WTC11 (cell line): ENCODE data around the gene SEC14L6. TPM values are rescaled to one million over a fixed set of nuclear protein-coding genes. Genes with fewer than 3 reads are reported as not detected.
A peak's percentile ranks its signal among the peaks of the same experiment; 100 is the strongest.

Experiments used
- ATAC-seq: fragments of 200-7000 bp; cut with Tn5 transposase; 2 replicates; pipeline ENCODE4 v1.10.0; 2021; ENCODE audit warnings: mild to moderate bottlenecking, moderate library complexity
- CTCF ChIA-PET: fragments of 300-600 bp; sonication (Branson Sonifier 250); formaldehyde crosslinking; loops from one replicate; lab custom pipeline; 2021; ENCODE audit warnings: antibody characterized with exemption; lab: Charles Lee
- POLR2A ChIA-PET: fragments of 350-600 bp; sonication (Branson Sonifier 250); formaldehyde crosslinking; loops from one replicate; lab custom pipeline; 2021; ENCODE audit warnings: antibody characterized with exemption; lab: Charles Lee
- DNase-seq: peaks from one replicate; pipeline ENCODE4 v3.0.0; 2021; ENCODE audit warnings: low spot score
- H3K27ac Mint-ChIP-seq: 2 replicates; pipeline ENCODE4 v1.8.0; 2021; ENCODE audit warnings: mixed read lengths
- H3K27me3 Mint-ChIP-seq: 2 replicates; pipeline ENCODE4 v1.8.0; 2021; ENCODE audit warnings: low read depth, mild to moderate bottlenecking, moderate library complexity, mixed read lengths
- H3K36me3 Mint-ChIP-seq: 2 replicates; pipeline ENCODE4 v1.8.0; 2021; ENCODE audit warnings: mixed read lengths
- H3K4me1 Mint-ChIP-seq: 2 replicates; pipeline ENCODE4 v1.8.0; 2022; ENCODE audit warnings: mixed read lengths
- H3K4me3 Mint-ChIP-seq: 2 replicates; pipeline ENCODE4 v1.8.0; 2021; ENCODE audit warnings: mild to moderate bottlenecking, moderate library complexity, mixed read lengths
- H3K9me3 Mint-ChIP-seq: 2 replicates; pipeline ENCODE4 v1.8.0; 2021; ENCODE audit warnings: mixed read lengths
- FOXJ3 ChIP-seq: sonication (generic); formaldehyde crosslinking; IDR thresholded peaks from 2 replicates; pipeline ENCODE4 v1.9.0; 2021; ENCODE audit warnings: missing genetic modification reagents, mild to moderate bottlenecking, borderline replicate concordance
- FOXK1 ChIP-seq: sonication (generic); formaldehyde crosslinking; IDR thresholded peaks from 2 replicates; pipeline ENCODE4 v1.8.0; 2022; ENCODE audit warnings: mild to moderate bottlenecking, moderate library complexity, missing genetic modification reagents
- RELA ChIP-seq: sonication (generic); formaldehyde crosslinking; IDR thresholded peaks from 2 replicates; pipeline ENCODE4 v1.8.1; 2022; ENCODE audit warnings: missing genetic modification reagents, mild to moderate bottlenecking, borderline replicate concordance
- RORB ChIP-seq: fragments of 250-450 bp; sonication (Bioruptor Pico); IDR thresholded peaks from 2 replicates; pipeline ENCODE4 v1.9.0; 2021; ENCODE audit warnings: mild to moderate bottlenecking
- SMAD3 ChIP-seq: sonication (generic); formaldehyde crosslinking; IDR thresholded peaks from 2 replicates; pipeline ENCODE4 v1.8.0; 2022; ENCODE audit warnings: missing genetic modification reagents, mild to moderate bottlenecking, borderline replicate concordance
- TEAD4 ChIP-seq: sonication (generic); formaldehyde crosslinking; IDR thresholded peaks from 2 replicates; pipeline ENCODE4 v1.8.0; 2022; ENCODE audit warnings: mild to moderate bottlenecking, missing genetic modification reagents
- ZNF263 ChIP-seq: sonication (generic); formaldehyde crosslinking; IDR thresholded peaks from 2 replicates; pipeline ENCODE4 v1.8.1; 2022; ENCODE audit warnings: low read depth, mild to moderate bottlenecking, moderate library complexity, missing genetic modification reagents
- total RNA-seq: library from RNA; stranded (reverse); gene quantifications from 3 replicates; pipeline ENCODE4 v1.2.3, GENCODE V29; 2021
- TF ChIP-seq, protein P1 (sequence below): fragments of 250-450 bp; sonication (Bioruptor Pico); conservative IDR thresholded peaks from 2 replicates; pipeline ENCODE4 v1.9.0; 2021; ENCODE audit warnings: mild to moderate bottlenecking
- TF ChIP-seq, protein P2 (sequence below): sonication (generic); formaldehyde crosslinking; IDR thresholded peaks from 2 replicates; pipeline ENCODE4 v1.8.1; 2023; ENCODE audit warnings: mild to moderate bottlenecking, missing genetic modification reagents
- TF ChIP-seq, protein P3 (sequence below): sonication (generic); formaldehyde crosslinking; IDR thresholded peaks from 2 replicates; pipeline ENCODE4 v1.8.1; 2023; ENCODE audit warnings: mild to moderate bottlenecking, missing genetic modification reagents, moderate library complexity
- TF ChIP-seq, protein P4 (sequence below): sonication (generic); formaldehyde crosslinking; IDR thresholded peaks from 2 replicates; pipeline ENCODE4 v1.8.1; 2022; ENCODE audit warnings: low read depth, mild to moderate bottlenecking, moderate library complexity, missing genetic modification reagents, borderline replicate concordance
- TF ChIP-seq, protein P5 (sequence below): sonication (generic); formaldehyde crosslinking; conservative IDR thresholded peaks from 2 replicates; pipeline ENCODE4 v1.8.1; 2022; ENCODE audit warnings: mild to moderate bottlenecking, missing genetic modification reagents
- TF ChIP-seq, protein P6 (sequence below): sonication (generic); formaldehyde crosslinking; IDR thresholded peaks from 2 replicates; pipeline ENCODE4 v1.8.1; 2023; ENCODE audit warnings: mild to moderate bottlenecking, moderate library complexity, missing genetic modification reagents
- TF ChIP-seq, protein P7 (sequence below): sonication (generic); formaldehyde crosslinking; IDR thresholded peaks from 2 replicates; pipeline ENCODE4 v1.8.0; 2023; ENCODE audit warnings: mild to moderate bottlenecking, missing genetic modification reagents
- TF ChIP-seq, protein P8 (sequence below): sonication (generic); formaldehyde crosslinking; IDR thresholded peaks from 2 replicates; pipeline ENCODE4 v1.8.0; 2023; ENCODE audit warnings: missing genetic modification reagents

Gene SEC14L6
- total RNA-seq, 1 experiment from 2014 or later = 1.6 TPM

DNA sequence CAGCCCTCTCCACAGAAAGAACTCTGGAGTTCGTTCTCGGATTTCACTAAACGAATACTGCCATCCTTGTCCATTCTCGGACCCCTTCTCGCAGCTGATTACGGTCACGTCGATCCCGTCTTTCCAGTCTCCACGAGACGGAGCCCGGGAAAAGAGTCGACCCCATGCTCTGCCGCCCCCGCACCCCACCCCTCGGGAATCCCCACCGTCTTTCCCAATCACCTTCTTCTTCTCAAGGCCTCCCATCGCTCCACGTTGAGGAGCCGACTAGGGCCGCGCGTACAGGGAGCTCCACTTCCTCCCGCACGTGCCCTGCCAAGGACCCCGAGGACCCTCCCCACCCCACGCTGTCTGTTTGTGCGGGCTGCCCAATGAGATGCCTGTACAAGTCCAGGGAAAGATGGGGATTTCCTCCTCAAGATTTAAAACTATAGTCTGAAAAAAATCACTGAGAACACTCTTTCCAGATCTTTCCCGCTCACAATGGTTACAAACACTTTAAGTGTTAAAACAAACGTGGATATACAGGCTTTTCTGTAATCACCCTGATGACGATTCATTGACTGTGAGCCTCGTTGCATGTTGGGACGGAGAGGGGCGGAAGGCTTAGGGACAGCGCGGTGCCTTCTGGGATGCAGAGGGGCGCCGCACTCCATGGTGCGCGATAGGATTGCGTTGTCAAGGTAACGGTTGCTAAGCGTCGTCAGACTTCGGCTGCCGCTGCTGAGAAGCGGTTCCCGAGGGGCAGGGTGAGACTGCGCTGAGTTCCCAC is 45.2 kb upstream of the SEC14L6 start, which contains the start of gene PES1 (continued):
- TF ChIP-seq, protein P1, sequence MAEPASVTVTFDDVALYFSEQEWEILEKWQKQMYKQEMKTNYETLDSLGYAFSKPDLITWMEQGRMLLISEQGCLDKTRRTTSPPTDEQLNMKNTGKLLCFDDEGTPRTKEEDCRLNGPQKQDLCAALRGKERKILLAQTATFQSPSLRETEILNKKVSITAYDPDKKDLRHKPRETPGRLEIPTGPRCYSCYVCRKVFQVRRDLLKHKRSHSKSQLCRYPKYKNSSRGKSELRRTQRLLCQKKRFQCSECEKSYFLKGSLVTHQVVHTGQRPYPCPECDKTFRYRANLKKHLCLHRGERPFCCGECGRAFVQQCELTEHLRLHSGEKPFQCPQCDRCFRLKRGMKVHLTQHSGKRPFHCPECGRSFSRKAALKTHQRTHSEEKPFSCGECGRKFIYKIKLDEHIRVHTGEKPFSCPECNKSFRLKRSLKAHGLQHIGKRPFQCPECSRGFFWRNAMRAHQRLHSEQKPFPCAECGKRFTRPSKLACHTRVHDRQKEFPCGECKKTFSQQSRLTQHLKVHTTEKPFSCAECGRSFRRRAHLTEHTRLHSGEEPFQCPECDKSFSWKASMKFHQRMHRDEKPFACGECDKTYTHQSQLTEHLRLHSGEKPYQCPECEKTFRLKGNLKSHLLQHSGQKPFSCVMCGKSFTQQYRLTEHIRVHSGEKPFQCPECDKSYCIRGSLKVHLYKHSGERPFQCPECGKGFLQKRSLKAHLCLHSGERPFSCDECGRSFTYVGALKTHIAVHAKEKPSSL (CRISPR knock-in tag) = no peak
- TF ChIP-seq RORB (CRISPR knock-in tag) = no peak
- TF ChIP-seq FOXK1 (CRISPR knock-in tag) = peak; percentile 67
- TF ChIP-seq, protein P2, sequence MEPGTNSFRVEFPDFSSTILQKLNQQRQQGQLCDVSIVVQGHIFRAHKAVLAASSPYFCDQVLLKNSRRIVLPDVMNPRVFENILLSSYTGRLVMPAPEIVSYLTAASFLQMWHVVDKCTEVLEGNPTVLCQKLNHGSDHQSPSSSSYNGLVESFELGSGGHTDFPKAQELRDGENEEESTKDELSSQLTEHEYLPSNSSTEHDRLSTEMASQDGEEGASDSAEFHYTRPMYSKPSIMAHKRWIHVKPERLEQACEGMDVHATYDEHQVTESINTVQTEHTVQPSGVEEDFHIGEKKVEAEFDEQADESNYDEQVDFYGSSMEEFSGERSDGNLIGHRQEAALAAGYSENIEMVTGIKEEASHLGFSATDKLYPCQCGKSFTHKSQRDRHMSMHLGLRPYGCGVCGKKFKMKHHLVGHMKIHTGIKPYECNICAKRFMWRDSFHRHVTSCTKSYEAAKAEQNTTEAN (CRISPR knock-in tag) = no peak
- no peak for TF ChIP-seq FOXJ3 (CRISPR knock-in tag)
- no peak for TF ChIP-seq SMAD3 (CRISPR knock-in tag)
- TF ChIP-seq, protein P3, sequence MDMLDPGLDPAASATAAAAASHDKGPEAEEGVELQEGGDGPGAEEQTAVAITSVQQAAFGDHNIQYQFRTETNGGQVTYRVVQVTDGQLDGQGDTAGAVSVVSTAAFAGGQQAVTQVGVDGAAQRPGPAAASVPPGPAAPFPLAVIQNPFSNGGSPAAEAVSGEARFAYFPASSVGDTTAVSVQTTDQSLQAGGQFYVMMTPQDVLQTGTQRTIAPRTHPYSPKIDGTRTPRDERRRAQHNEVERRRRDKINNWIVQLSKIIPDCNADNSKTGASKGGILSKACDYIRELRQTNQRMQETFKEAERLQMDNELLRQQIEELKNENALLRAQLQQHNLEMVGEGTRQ (CRISPR knock-in tag) = peak; percentile 83

DNA sequence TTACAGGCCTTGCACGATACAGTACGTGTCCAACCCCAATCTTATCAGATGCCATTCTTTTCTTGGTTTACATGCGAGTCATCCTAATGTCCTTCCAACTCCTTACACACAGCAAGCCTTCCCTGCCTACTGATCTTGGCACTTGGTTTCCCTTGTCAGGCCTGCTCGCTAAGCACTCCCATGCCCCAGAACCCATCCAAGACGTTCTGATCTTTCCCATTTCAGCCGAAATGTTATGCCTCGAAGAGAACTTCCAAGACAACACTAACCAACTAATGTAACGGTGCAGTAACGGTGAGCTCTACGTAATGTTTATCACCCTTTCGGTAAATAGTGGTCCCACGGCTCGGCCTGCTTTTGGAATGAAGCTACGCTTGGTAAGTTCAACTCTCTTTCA is 44.6 kb upstream of the SEC14L6 start:
- ChIA-PET POLR2A (interaction anchor here (1.2 kb wide), 1 partner anchor 15 kb away, joined by 3 read pairs; no protein-coding TSS in a partner anchor), CTCF (interaction anchor here (0.7 to 1.4 kb wide), 7 partner anchors 11 to 165 kb away, joined by 3 to 9 read pairs (median 4); no protein-coding TSS in a partner anchor)
- 0 out of 2 replicates have a peak, but pooled peaks cover 2% of the 10 kb centered on the region for H3K4me1 Mint-ChIP-seq
- TF ChIP-seq, protein P4, sequence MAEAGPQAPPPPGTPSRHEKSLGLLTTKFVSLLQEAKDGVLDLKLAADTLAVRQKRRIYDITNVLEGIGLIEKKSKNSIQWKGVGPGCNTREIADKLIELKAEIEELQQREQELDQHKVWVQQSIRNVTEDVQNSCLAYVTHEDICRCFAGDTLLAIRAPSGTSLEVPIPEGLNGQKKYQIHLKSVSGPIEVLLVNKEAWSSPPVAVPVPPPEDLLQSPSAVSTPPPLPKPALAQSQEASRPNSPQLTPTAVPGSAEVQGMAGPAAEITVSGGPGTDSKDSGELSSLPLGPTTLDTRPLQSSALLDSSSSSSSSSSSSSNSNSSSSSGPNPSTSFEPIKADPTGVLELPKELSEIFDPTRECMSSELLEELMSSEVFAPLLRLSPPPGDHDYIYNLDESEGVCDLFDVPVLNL (CRISPR knock-in tag) = no peak
- TF ChIP-seq RELA (CRISPR knock-in tag) (no peak), TEAD4 (no peak), ZNF263 (CRISPR knock-in tag) (no peak)
- TF ChIP-seq, protein P1 (CRISPR knock-in tag) = no peak
- TF ChIP-seq, protein P5, sequence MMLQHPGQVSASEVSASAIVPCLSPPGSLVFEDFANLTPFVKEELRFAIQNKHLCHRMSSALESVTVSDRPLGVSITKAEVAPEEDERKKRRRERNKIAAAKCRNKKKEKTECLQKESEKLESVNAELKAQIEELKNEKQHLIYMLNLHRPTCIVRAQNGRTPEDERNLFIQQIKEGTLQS = no peak
- TF ChIP-seq, protein P6, sequence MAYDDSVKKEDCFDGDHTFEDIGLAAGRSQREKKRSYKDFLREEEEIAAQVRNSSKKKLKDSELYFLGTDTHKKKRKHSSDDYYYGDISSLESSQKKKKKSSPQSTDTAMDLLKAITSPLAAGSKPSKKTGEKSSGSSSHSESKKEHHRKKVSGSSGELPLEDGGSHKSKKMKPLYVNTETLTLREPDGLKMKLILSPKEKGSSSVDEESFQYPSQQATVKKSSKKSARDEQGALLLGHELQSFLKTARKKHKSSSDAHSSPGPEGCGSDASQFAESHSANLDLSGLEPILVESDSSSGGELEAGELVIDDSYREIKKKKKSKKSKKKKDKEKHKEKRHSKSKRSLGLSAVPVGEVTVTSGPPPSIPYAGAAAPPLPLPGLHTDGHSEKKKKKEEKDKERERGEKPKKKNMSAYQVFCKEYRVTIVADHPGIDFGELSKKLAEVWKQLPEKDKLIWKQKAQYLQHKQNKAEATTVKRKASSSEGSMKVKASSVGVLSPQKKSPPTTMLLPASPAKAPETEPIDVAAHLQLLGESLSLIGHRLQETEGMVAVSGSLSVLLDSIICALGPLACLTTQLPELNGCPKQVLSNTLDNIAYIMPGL (CRISPR knock-in tag) = no peak
- TF ChIP-seq, protein P7, sequence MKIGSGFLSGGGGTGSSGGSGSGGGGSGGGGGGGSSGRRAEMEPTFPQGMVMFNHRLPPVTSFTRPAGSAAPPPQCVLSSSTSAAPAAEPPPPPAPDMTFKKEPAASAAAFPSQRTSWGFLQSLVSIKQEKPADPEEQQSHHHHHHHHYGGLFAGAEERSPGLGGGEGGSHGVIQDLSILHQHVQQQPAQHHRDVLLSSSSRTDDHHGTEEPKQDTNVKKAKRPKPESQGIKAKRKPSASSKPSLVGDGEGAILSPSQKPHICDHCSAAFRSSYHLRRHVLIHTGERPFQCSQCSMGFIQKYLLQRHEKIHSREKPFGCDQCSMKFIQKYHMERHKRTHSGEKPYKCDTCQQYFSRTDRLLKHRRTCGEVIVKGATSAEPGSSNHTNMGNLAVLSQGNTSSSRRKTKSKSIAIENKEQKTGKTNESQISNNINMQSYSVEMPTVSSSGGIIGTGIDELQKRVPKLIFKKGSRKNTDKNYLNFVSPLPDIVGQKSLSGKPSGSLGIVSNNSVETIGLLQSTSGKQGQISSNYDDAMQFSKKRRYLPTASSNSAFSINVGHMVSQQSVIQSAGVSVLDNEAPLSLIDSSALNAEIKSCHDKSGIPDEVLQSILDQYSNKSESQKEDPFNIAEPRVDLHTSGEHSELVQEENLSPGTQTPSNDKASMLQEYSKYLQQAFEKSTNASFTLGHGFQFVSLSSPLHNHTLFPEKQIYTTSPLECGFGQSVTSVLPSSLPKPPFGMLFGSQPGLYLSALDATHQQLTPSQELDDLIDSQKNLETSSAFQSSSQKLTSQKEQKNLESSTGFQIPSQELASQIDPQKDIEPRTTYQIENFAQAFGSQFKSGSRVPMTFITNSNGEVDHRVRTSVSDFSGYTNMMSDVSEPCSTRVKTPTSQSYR (CRISPR knock-in tag) = no peak
- TF ChIP-seq, protein P8, sequence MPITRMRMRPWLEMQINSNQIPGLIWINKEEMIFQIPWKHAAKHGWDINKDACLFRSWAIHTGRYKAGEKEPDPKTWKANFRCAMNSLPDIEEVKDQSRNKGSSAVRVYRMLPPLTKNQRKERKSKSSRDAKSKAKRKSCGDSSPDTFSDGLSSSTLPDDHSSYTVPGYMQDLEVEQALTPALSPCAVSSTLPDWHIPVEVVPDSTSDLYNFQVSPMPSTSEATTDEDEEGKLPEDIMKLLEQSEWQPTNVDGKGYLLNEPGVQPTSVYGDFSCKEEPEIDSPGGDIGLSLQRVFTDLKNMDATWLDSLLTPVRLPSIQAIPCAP (CRISPR knock-in tag) = no peak
- ATAC-seq (no peak), DNase-seq (no peak)
- H3K36me3 Mint-ChIP-seq = peaks cover 29% of the 10 kb centered on the region
- no peaks in the 10 kb centered on the region for H3K9me3 Mint-ChIP-seq
- no peak overlapping the region for H3K4me3 Mint-ChIP-seq
- no peak overlapping the region for H3K27ac Mint-ChIP-seq
- peaks cover 24% of the 10 kb centered on the region for H3K27me3 Mint-ChIP-seq
